Fibroblast of lung (primary cell): ENCODE data around the gene ANAPC13. TPM values are rescaled to one million over a fixed set of nuclear protein-coding genes. Genes with fewer than 3 reads are reported as not detected.

ENCODE experiments used
- DNase-seq, 2 donors: peaks; one replicate each; pipeline versions ENCODE4 v3.0.0 to v3.0.0-alpha.2; 2010; ENCODE audit warnings: low read depth in 2 of 2
- H2AFZ ChIP-seq: 2 replicates; pipeline ENCODE4 v1.5.1; 2012; ENCODE audit warnings: low read length, control low read depth, inconsistent platforms
- H3K27ac ChIP-seq: 2 replicates; pipeline ENCODE4 v1.5.1; 2011; ENCODE audit warnings: low read length, control low read depth; ENCODE audit not compliant: insufficient read depth
- H3K27me3 ChIP-seq: 2 replicates; pipeline ENCODE4 v1.5.1; 2011; ENCODE audit warnings: mild to moderate bottlenecking, low read length; ENCODE audit not compliant: control insufficient read depth, insufficient read depth
- H3K36me3 ChIP-seq: 2 replicates; pipeline ENCODE4 v1.5.1; 2011; ENCODE audit warnings: low read length; ENCODE audit not compliant: control insufficient read depth, insufficient read depth
- H3K4me1 ChIP-seq: 2 replicates; pipeline ENCODE4 v1.5.1; 2011; ENCODE audit warnings: low read length; ENCODE audit not compliant: control insufficient read depth, insufficient read depth; ENCODE audit errors: extremely low read depth
- H3K4me2 ChIP-seq: 2 replicates; pipeline ENCODE4 v1.5.1; 2011; ENCODE audit warnings: low read length, control low read depth; ENCODE audit not compliant: insufficient read depth; ENCODE audit errors: extremely low read depth
- H3K4me3 ChIP-seq, 4 experiments: fragments of 200-600 bp in 1 of 4; sonication (generic) in 1 of 4; replicated peaks in 1 of 4; 2 replicates each; pipeline ENCODE4 v1.5.1; 2011 to 2016; ENCODE audit warnings: low read length in 4 of 4, low read depth in 3 of 4, mild to moderate bottlenecking in 3 of 4, control low read depth in 2 of 4, inconsistent platforms in 1 of 4, mixed read lengths in 1 of 4; ENCODE audit not compliant: insufficient read depth in 1 of 4; ENCODE audit errors: control extremely low read depth in 1 of 4
- H3K79me2 ChIP-seq: 2 replicates; pipeline ENCODE4 v1.5.1; 2012; ENCODE audit warnings: mild to moderate bottlenecking, low read length, inconsistent platforms; ENCODE audit not compliant: control insufficient read depth, insufficient read depth
- H3K9ac ChIP-seq: 2 replicates; pipeline ENCODE4 v1.5.1; 2011; ENCODE audit warnings: mild to moderate bottlenecking, low read length, control low read depth; ENCODE audit not compliant: insufficient read depth
- H3K9me3 ChIP-seq: 2 replicates; pipeline ENCODE4 v1.5.1; 2012; ENCODE audit warnings: low read depth, low read length; ENCODE audit not compliant: control insufficient read depth, insufficient read depth
- H4K20me1 ChIP-seq: 2 replicates; pipeline ENCODE4 v1.5.1; 2011; ENCODE audit warnings: low read length; ENCODE audit not compliant: control insufficient read depth, insufficient read depth; ENCODE audit errors: extremely low read depth
- EZH2 ChIP-seq: IDR thresholded peaks from 2 replicates; pipeline ENCODE4 v1.5.1; 2012; ENCODE audit warnings: low read length, control low read depth, mild to moderate bottlenecking; ENCODE audit errors: missing control alignments
- polyA plus RNA-seq, 2 donors: library from polyadenylated mRNA; depleted of rRNA in 1 of 2; stranded (reverse) in 1 of 2; unstranded in 1 of 2; fragments of >200 nt; gene quantifications; 2 replicates each; pipeline ENCODE4 v1.2.1, GENCODE V29; 2011 to 2012; ENCODE audit warnings: missing spikeins in 1 of 2
- total RNA-seq: library from RNA; depleted of rRNA; stranded (reverse); fragments of >200 nt; gene quantifications from 2 replicates; pipeline ENCODE4 v1.2.1, GENCODE V29; 2014
- TF ChIP-seq, protein P1 (sequence below), 2 donors: IDR thresholded peaks in 1 of 2; conservative IDR thresholded peaks in 1 of 2; 1 replicate in 1 of 2; 2 replicates in 1 of 2; pipeline ENCODE4 v1.5.1; 2011 to 2012; ENCODE audit warnings: low read length in 2 of 2, control low read depth in 1 of 2, inconsistent platforms in 1 of 2, low read depth in 1 of 2, mild to moderate bottlenecking in 1 of 2

ANAPC13 gene
- total and polyA plus RNA-seq, 2 donors (not counting 1 experiment from before 2014, with no cell fraction given) = 93.3 to 110 TPM

DNA sequence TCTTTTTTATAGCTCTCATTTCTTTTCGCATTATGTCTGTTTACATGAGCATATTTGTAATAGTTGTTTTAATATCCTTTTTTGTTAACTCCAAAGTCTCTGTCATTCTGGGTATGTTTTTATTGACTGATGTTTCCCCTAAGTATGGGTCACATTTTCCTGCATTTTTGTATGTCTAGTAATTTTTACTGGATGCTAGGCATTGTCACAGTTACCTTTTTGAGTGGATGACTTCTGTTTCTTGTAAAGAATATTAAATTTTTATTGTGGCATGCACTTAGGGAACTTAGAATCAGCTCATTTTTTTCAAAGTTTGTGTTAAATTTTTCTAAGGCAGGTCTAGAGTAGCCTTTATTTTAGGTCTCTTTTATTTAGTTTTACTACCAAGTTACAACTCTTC, 40.7 kb downstream of the ANAPC13 start:
- DNase-seq = no peak
- Histone ChIP-seq H3K4me3 (no peak overlapping the region), H3K36me3 (no peaks in the 10 kb centered on the region), H3K79me2 (no peaks in the 10 kb centered on the region), H3K27me3 (no peaks in the 10 kb centered on the region), H4K20me1 (no peaks in the 10 kb centered on the region), H3K4me2 (no peak overlapping the region), H3K4me1 (peaks cover 14% of the 10 kb centered on the region), H2AFZ (no peak overlapping the region), H3K9ac (no peak overlapping the region), H3K27ac (no peak overlapping the region), H3K9me3 (no peaks in the 10 kb centered on the region)
- TF ChIP-seq EZH2 = no peak
- TF ChIP-seq, protein P1, sequence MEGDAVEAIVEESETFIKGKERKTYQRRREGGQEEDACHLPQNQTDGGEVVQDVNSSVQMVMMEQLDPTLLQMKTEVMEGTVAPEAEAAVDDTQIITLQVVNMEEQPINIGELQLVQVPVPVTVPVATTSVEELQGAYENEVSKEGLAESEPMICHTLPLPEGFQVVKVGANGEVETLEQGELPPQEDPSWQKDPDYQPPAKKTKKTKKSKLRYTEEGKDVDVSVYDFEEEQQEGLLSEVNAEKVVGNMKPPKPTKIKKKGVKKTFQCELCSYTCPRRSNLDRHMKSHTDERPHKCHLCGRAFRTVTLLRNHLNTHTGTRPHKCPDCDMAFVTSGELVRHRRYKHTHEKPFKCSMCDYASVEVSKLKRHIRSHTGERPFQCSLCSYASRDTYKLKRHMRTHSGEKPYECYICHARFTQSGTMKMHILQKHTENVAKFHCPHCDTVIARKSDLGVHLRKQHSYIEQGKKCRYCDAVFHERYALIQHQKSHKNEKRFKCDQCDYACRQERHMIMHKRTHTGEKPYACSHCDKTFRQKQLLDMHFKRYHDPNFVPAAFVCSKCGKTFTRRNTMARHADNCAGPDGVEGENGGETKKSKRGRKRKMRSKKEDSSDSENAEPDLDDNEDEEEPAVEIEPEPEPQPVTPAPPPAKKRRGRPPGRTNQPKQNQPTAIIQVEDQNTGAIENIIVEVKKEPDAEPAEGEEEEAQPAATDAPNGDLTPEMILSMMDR (conservative IDR thresholded peaks at IDR 0.05 in 1 of 2, IDR thresholded peaks at IDR 0.05 in 1 of 2; ENCODE audit: low read depth in 1 of 2, low read length in 2 of 2) = no peak

DNA sequence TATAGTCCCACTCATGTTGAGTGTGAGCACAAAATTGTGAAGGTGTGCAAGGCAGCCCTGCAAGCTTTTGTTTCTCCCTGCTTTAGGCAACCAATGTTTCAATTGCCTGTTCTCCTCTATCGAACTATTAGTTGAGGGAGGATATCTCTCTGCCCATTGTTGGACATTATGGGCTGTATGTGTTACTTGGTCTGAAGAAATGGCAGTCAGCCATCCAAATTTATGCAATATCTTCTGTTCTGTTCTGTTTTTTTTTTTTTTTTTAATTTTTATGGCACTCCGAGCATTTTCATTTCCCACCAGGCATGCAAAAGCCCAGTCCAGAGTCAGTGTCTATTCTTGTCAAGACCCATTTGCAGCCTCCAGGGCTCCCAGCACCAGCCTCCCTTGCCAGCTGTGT, 44.0 kb downstream of the ANAPC13 start:
- H4K20me1 ChIP-seq = no peaks in the 10 kb centered on the region
- no peaks in the 10 kb centered on the region for H3K36me3 ChIP-seq
- H3K27me3 ChIP-seq = no peaks in the 10 kb centered on the region
- H2AFZ ChIP-seq = no peak overlapping the region
- TF ChIP-seq EZH2 = no peak
- TF ChIP-seq, protein P1 (conservative IDR thresholded peaks at IDR 0.05 in 1 of 2, IDR thresholded peaks at IDR 0.05 in 1 of 2; ENCODE audit: low read depth in 1 of 2, low read length in 2 of 2) = no peak
- no peak overlapping the region for H3K27ac ChIP-seq
- H3K9me3 ChIP-seq = no peaks in the 10 kb centered on the region
- H3K4me3 ChIP-seq = no peak overlapping the region
- peak in 1 of 2 donors; percentile 33 for DNase-seq
- H3K79me2 ChIP-seq = no peaks in the 10 kb centered on the region
- no peak overlapping the region for H3K9ac ChIP-seq
- H3K4me1 ChIP-seq = peaks cover 11% of the 10 kb centered on the region
- H3K4me2 ChIP-seq = no peak overlapping the region

DNA sequence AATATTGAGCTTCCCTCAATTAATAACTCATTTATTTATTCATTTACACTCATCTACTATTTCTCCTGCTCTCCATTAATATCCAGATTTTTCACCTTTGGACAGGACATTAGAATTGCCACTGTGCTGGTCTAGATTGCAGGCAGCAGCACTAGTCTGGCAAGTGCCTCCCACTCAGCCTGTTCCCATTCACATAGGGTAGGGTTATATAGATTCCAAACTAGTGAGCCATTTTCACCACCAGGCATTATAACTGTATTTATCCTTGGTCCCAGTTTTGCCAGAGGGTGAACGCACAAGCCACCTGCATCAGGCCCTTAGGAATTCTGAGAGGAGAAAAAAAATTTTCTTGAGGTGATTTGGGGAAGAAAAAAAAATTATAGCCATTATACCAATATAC, 44.5 kb downstream of the ANAPC13 start:
- Histone ChIP-seq H3K36me3 (no peaks in the 10 kb centered on the region), H3K9ac (no peak overlapping the region), H3K4me2 (no peak overlapping the region), H3K4me1 (peaks cover 6% of the 10 kb centered on the region), H4K20me1 (no peaks in the 10 kb centered on the region), H3K27ac (no peak overlapping the region), H3K9me3 (no peaks in the 10 kb centered on the region), H3K79me2 (no peaks in the 10 kb centered on the region), H2AFZ (no peak overlapping the region), H3K4me3 (no peak overlapping the region), H3K27me3 (no peaks in the 10 kb centered on the region)
- TF ChIP-seq, protein P1 (conservative IDR thresholded peaks at IDR 0.05 in 1 of 2, IDR thresholded peaks at IDR 0.05 in 1 of 2; ENCODE audit: low read depth in 1 of 2, low read length in 2 of 2) = no peak
- TF ChIP-seq EZH2 = no peak
- DNase-seq = peak in 1 of 2 donors; percentile 18
